Right atrium auricular region (tissue), 2 donors: Measurements from ENCODE around the gene RIPK3. TPM values are rescaled to one million over a fixed set of nuclear protein-coding genes. Genes with fewer than 3 reads are reported as not detected.

ENCODE experiments used
- DNase-seq: peaks from one replicate; pipeline ENCODE4 v3.0.0-alpha.2; 2019; ENCODE audit warnings: low spot score
- H3K27ac ChIP-seq, 2 donors: fragments of 200-600 bp; sonication (generic); 1 replicate in 1 of 2; 2 replicates in 1 of 2; pipeline ENCODE4 v1.5.1; 2016 to 2019
- H3K27me3 ChIP-seq, 2 donors: fragments of 200-600 bp; sonication (generic); one replicate each; pipeline versions ENCODE4 v1.5.1 to v1.6.0; 2017 to 2019
- H3K36me3 ChIP-seq: fragments of 200-600 bp; sonication (generic); one replicate; pipeline ENCODE4 v1.5.1; 2016
- H3K4me1 ChIP-seq, 2 donors: fragments of 200-600 bp; sonication (generic); one replicate each; pipeline versions ENCODE4 v1.5.1 to v1.6.0; 2017 to 2019
- H3K4me3 ChIP-seq, 2 donors: fragments of 200-600 bp; sonication (generic); 1 replicate in 1 of 2; 2 replicates in 1 of 2; pipeline ENCODE4 v1.5.1; 2017 to 2019; ENCODE audit warnings: mild to moderate bottlenecking in 1 of 2, moderate library complexity in 1 of 2
- H3K9me3 ChIP-seq, 2 donors: fragments of 200-600 bp; sonication (generic); one replicate each; pipeline ENCODE4 v1.5.1; 2019
- CTCF ChIP-seq, 2 donors: fragments of 200-600 bp; sonication (generic); IDR thresholded peaks; one replicate each; pipeline ENCODE4 v1.5.1; 2019; ENCODE audit warnings: antibody characterized with exemption in 2 of 2
- total RNA-seq, 2 donors: library from RNA; depleted of rRNA; stranded (reverse); fragments of >200 nt; gene quantifications; one replicate each; pipeline ENCODE4 v1.1.0, GENCODE V29; 2016

RIPK3 gene
- total RNA-seq, 2 donors from 2014 or later, result 1.9 to 3.8 TPM

- peak within 1 kb of the TSS; percentile 59 to 60 for H3K4me3 ChIP-seq
- no peaks in the 10 kb centered on the region for H3K9me3 ChIP-seq
- peaks cover 0 to 48% of the 10 kb centered on the region in 2 donors for H3K4me1 ChIP-seq
- H3K36me3 ChIP-seq, result no peaks in the 10 kb centered on the region
- DNase-seq, result peak; percentile 83
- H3K27me3 ChIP-seq, result peaks cover 0 to 4% of the 10 kb centered on the region in 2 donors
- peak within 1 kb of the TSS; percentile 83 to 93 for H3K27ac ChIP-seq
- TF ChIP-seq CTCF (IDR thresholded peaks at IDR 0.05), result no peak
Observed at GRCh38 chr14:24367514-24368211, 27.9 kb upstream of the RIPK3 start, which contains the start of gene NFATC4. Gene NFATC4 (plus strand): TSS chr14:24368184. CDS start chr14:24368341, 157 bp downstream.

- TF ChIP-seq CTCF (IDR thresholded peaks at IDR 0.05), result no peak
- Histone ChIP-seq H3K27me3 (peaks cover 0 to 4% of the 10 kb centered on the region in 2 donors), H3K4me1 (peaks cover 0 to 48% of the 10 kb centered on the region in 2 donors), H3K4me3 (peak overlapping the region; percentile 59 to 60), H3K9me3 (no peaks in the 10 kb centered on the region), H3K27ac (peak overlapping the region; percentile 83 to 93), H3K36me3 (no peaks in the 10 kb centered on the region)
- peak; percentile 94 for DNase-seq
Observed at GRCh38 chr14:24366721-24367513, 27.1 kb upstream of the RIPK3 start.

DNA sequence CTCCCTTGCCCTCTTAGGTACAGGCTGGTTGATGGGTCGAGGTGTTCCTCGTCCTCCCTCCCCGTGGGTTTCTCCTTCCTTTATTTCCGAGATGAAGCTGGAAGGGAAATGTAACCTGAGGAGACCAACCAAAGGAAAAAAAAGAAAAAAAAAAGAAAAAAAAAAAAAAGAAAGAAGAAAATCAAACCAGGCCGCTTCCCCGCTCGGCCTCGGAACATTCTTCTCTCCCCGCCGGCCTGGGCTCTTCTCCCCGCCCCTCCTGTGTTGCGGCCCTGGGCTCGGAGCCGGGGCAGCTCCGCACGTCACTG is 26.6 kb upstream of the RIPK3 start:
- Histone ChIP-seq H3K4me3 (peak overlapping the region; percentile 59 to 60), H3K27me3 (peaks cover 0 to 4% of the 10 kb centered on the region in 2 donors), H3K9me3 (no peaks in the 10 kb centered on the region), H3K27ac (peak overlapping the region; percentile 83 to 93), H3K4me1 (peaks cover 0 to 48% of the 10 kb centered on the region in 2 donors), H3K36me3 (no peaks in the 10 kb centered on the region)
- DNase-seq, result no peak
- no peak for TF ChIP-seq CTCF (IDR thresholded peaks at IDR 0.05)

- H3K4me1 ChIP-seq, result peaks cover 0 to 48% of the 10 kb centered on the region in 2 donors
- no peaks in the 10 kb centered on the region for H3K36me3 ChIP-seq
- H3K9me3 ChIP-seq, result no peaks in the 10 kb centered on the region
- peak overlapping the region; percentile 83 to 93 for H3K27ac ChIP-seq
- peaks cover 0 to 4% of the 10 kb centered on the region in 2 donors for H3K27me3 ChIP-seq
- peak; percentile 91 for DNase-seq
- peak overlapping the region; percentile 59 to 60 for H3K4me3 ChIP-seq
- TF ChIP-seq CTCF (IDR thresholded peaks at IDR 0.05), result peak; percentile 44 to 89
Observed at GRCh38 chr14:24365600-24366412, 26.0 kb upstream of the RIPK3 start.

DNA sequence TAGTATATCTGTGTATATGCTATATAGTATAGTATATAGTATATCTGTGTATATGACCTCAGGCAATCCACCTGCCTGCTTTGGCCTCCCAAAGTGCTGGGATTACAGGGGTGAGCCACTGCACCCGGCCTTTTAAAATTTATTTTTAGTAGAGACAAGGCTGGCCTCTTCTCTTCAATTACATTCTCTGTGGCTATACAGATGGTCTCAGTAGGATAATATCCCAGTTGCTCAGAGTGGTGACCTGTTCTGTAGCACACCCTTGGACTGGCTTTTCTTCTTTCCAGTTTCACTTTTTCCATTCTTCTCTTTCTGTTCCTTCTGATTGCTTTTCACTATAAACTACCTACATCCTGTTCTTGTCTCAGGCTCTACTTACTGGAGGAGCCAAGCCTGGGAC is 25.1 kb upstream of the RIPK3 start:
- Histone ChIP-seq H3K4me1 (peaks cover 0 to 39% of the 10 kb centered on the region in 2 donors), H3K9me3 (no peaks in the 10 kb centered on the region), H3K4me3 (no peak overlapping the region), H3K27ac (peak overlapping the region in 1 of 2 donors; percentile 83), H3K36me3 (no peaks in the 10 kb centered on the region), H3K27me3 (peaks cover 0 to 4% of the 10 kb centered on the region in 2 donors)
- DNase-seq, result no peak
- no peak for TF ChIP-seq CTCF (IDR thresholded peaks at IDR 0.05)
